Neural cell (in vitro differentiated cells): ENCODE results near the gene STK32B. TPM values are rescaled to one million over a fixed set of nuclear protein-coding genes. Genes with fewer than 3 reads are reported as not detected.
"Not testable (repeated sequence)": the region's sequence is repeated elsewhere in the genome, so short reads cannot be mapped to it uniquely, and the experiment has no call there.

Experiments used
- H2AFZ ChIP-seq: fragments of 200-600, 300-800 bp; sonication (generic), shearing (Covaris generic); 2 replicates; pipeline ENCODE4 v1.6.0; 2014; ENCODE audit warnings: low read depth, mild to moderate bottlenecking, antibody characterized with exemption, low read length, moderate library complexity
- H3F3A ChIP-seq: fragments of 200-600 bp; shearing (Covaris generic); 2 replicates; pipeline ENCODE4 v1.6.1; 2016; ENCODE audit warnings: mild to moderate bottlenecking, moderate library complexity, mixed read lengths, antibody characterized with exemption, low read length; ENCODE audit not compliant: insufficient read depth, poor library complexity, severe bottlenecking
- H3K27ac ChIP-seq: fragments of 200-600, 300-800 bp; sonication (generic), shearing (Covaris generic); 2 replicates; pipeline ENCODE4 v1.5.1; 2014; ENCODE audit warnings: mild to moderate bottlenecking, low read length, moderate library complexity
- H3K27me3 ChIP-seq: fragments of 300-800, 200-600 bp; sonication (generic), shearing (Covaris generic); 2 replicates; pipeline ENCODE4 v1.6.0; 2014; ENCODE audit warnings: mild to moderate bottlenecking, low read depth, low read length, moderate library complexity; ENCODE audit not compliant: insufficient read depth
- H3K36me3 ChIP-seq: fragments of 300-800, 200-600 bp; sonication (generic), shearing (Covaris generic); 2 replicates; pipeline ENCODE4 v1.5.1; 2014; ENCODE audit warnings: mild to moderate bottlenecking, antibody characterized with exemption, low read length, moderate library complexity; ENCODE audit not compliant: insufficient read depth
- H3K4me2 ChIP-seq: fragments of 300-800, 200-600 bp; sonication (generic), shearing (Covaris generic); 2 replicates; pipeline ENCODE4 v1.6.0; 2014; ENCODE audit warnings: mild to moderate bottlenecking, low read length
- H3K4me3 ChIP-seq: fragments of 300-800, 200-600 bp; sonication (generic), shearing (Covaris generic); 2 replicates; pipeline ENCODE4 v1.5.1; 2014; ENCODE audit warnings: mild to moderate bottlenecking, low read length, moderate library complexity
- H3K79me2 ChIP-seq: fragments of 200-600 bp; shearing (Covaris generic); replicated peaks from 2 replicates; pipeline ENCODE4 v1.6.0; 2014; ENCODE audit warnings: mild to moderate bottlenecking, low read length, moderate library complexity; ENCODE audit not compliant: insufficient read depth
- H3K9ac ChIP-seq: fragments of 300-800, 200-600 bp; sonication (generic), shearing (Covaris generic); 2 replicates; pipeline ENCODE4 v1.6.1; 2016; ENCODE audit warnings: mild to moderate bottlenecking, low read length, mixed read lengths
- H3K9me2 ChIP-seq: fragments of 200-600 bp; shearing (Covaris generic); 2 replicates; pipeline ENCODE4 v1.6.1; 2016; ENCODE audit warnings: mild to moderate bottlenecking, low read length, mixed read lengths; ENCODE audit not compliant: insufficient read depth
- H3K9me3 ChIP-seq: fragments of 200-600, 300-800 bp; sonication (generic), shearing (Covaris generic); 2 replicates; pipeline ENCODE4 v1.6.1; 2016; ENCODE audit warnings: mild to moderate bottlenecking, mixed run types, low read length, moderate library complexity, mixed read lengths
- H4K20me1 ChIP-seq: fragments of 200-600 bp; shearing (Covaris generic); 2 replicates; pipeline ENCODE4 v1.6.1; 2016; ENCODE audit warnings: mild to moderate bottlenecking, mixed run types; ENCODE audit not compliant: insufficient read depth
- CTCF ChIP-seq: fragments of 450-650 bp; IDR thresholded peaks from 2 replicates; pipeline ENCODE4 v1.5.1; 2014; ENCODE audit warnings: antibody characterized with exemption, mild to moderate bottlenecking, moderate library complexity; ENCODE audit not compliant: poor library complexity, severe bottlenecking
- EP300 ChIP-seq: fragments of 450-650 bp; conservative IDR thresholded peaks from 2 replicates; pipeline ENCODE4 v1.6.1; 2014; ENCODE audit warnings: antibody characterized with exemption, mild to moderate bottlenecking, moderate library complexity; ENCODE audit not compliant: poor library complexity, severe bottlenecking
- EZH2 ChIP-seq: fragments of 200-600, 300-800 bp; shearing (Covaris generic), sonication (generic); IDR thresholded peaks from 2 replicates; pipeline ENCODE4 v1.6.1; 2014; ENCODE audit warnings: antibody characterized with exemption, low read length, borderline replicate concordance, mild to moderate bottlenecking; ENCODE audit not compliant: insufficient read depth, poor library complexity, severe bottlenecking
- MXI1 ChIP-seq: fragments of 450-650 bp; conservative IDR thresholded peaks from 2 replicates; pipeline ENCODE4 v1.6.1; 2014; ENCODE audit warnings: antibody characterized with exemption, mild to moderate bottlenecking; ENCODE audit not compliant: poor library complexity, severe bottlenecking
- POLR2AphosphoS5 ChIP-seq: IDR thresholded peaks from 2 replicates; pipeline ENCODE4 v1.6.1; 2012
- RAD21 ChIP-seq: fragments of 450-650 bp; conservative IDR thresholded peaks from 2 replicates; pipeline ENCODE4 v1.6.1; 2014; ENCODE audit warnings: antibody characterized with exemption, mild to moderate bottlenecking, moderate library complexity
- SMC3 ChIP-seq: fragments of 450-650 bp; conservative IDR thresholded peaks from 2 replicates; pipeline ENCODE4 v1.6.1; 2014; ENCODE audit warnings: antibody characterized with exemption, mild to moderate bottlenecking, moderate library complexity; ENCODE audit not compliant: poor library complexity
- TAF1 ChIP-seq: IDR thresholded peaks from 2 replicates; pipeline ENCODE4 v1.6.1; 2012; ENCODE audit warnings: low read depth
- polyA plus RNA-seq: library from polyadenylated mRNA; depleted of rRNA; stranded (reverse); fragments of >200 nt; gene quantifications from 2 replicates; pipeline ENCODE4 v1.2.3, GENCODE V29; 2014
- TF ChIP-seq, protein P1 (sequence below): IDR thresholded peaks from 2 replicates; pipeline ENCODE4 v1.6.1; 2012; ENCODE audit warnings: borderline replicate concordance

The STK32B gene
- polyA plus RNA-seq, 1 donor from 2014 or later: 42.8 TPM

GRCh38 chr4:5284517-5284916 is 233.2 kb downstream of the STK32B start:
- Histone ChIP-seq H3K9me2 (no peaks in the 10 kb centered on the region), H3K36me3 (no peaks in the 10 kb centered on the region), H2AFZ (no peak overlapping the region), H3K9ac (no peak overlapping the region), H3F3A (no peaks in the 10 kb centered on the region), H3K27ac (no peak overlapping the region), H3K4me2 (no peak overlapping the region), H3K79me2 (no peaks in the 10 kb centered on the region), H4K20me1 (no peaks in the 10 kb centered on the region), H3K27me3 (no peaks in the 10 kb centered on the region), H3K4me3 (no peak overlapping the region), H3K9me3 (no peaks in the 10 kb centered on the region)
- TF ChIP-seq EP300 (no peak), RAD21 (no peak), SMC3 (no peak), MXI1 (no peak), POLR2AphosphoS5 (no peak), CTCF (no peak), EZH2 (no peak), TAF1 (no peak)
- TF ChIP-seq, protein P1, sequence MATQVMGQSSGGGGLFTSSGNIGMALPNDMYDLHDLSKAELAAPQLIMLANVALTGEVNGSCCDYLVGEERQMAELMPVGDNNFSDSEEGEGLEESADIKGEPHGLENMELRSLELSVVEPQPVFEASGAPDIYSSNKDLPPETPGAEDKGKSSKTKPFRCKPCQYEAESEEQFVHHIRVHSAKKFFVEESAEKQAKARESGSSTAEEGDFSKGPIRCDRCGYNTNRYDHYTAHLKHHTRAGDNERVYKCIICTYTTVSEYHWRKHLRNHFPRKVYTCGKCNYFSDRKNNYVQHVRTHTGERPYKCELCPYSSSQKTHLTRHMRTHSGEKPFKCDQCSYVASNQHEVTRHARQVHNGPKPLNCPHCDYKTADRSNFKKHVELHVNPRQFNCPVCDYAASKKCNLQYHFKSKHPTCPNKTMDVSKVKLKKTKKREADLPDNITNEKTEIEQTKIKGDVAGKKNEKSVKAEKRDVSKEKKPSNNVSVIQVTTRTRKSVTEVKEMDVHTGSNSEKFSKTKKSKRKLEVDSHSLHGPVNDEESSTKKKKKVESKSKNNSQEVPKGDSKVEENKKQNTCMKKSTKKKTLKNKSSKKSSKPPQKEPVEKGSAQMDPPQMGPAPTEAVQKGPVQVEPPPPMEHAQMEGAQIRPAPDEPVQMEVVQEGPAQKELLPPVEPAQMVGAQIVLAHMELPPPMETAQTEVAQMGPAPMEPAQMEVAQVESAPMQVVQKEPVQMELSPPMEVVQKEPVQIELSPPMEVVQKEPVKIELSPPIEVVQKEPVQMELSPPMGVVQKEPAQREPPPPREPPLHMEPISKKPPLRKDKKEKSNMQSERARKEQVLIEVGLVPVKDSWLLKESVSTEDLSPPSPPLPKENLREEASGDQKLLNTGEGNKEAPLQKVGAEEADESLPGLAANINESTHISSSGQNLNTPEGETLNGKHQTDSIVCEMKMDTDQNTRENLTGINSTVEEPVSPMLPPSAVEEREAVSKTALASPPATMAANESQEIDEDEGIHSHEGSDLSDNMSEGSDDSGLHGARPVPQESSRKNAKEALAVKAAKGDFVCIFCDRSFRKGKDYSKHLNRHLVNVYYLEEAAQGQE: no peak

GRCh38 chr4:5292101-5292500 is 240.8 kb downstream of the STK32B start:
- no peak for TF ChIP-seq RAD21
- TF ChIP-seq SMC3: no peak
- no peak for TF ChIP-seq TAF1
- Histone ChIP-seq H2AFZ (no peak overlapping the region), H4K20me1 (no peaks in the 10 kb centered on the region), H3K9me2 (no peaks in the 10 kb centered on the region), H3K4me3 (no peak overlapping the region), H3K36me3 (no peaks in the 10 kb centered on the region), H3K4me2 (no peak overlapping the region), H3K9ac (no peak overlapping the region), H3K27ac (no peak overlapping the region), H3K79me2 (no peaks in the 10 kb centered on the region), H3K27me3 (no peaks in the 10 kb centered on the region), H3K9me3 (no peaks in the 10 kb centered on the region), H3F3A (no peaks in the 10 kb centered on the region)

DNA sequence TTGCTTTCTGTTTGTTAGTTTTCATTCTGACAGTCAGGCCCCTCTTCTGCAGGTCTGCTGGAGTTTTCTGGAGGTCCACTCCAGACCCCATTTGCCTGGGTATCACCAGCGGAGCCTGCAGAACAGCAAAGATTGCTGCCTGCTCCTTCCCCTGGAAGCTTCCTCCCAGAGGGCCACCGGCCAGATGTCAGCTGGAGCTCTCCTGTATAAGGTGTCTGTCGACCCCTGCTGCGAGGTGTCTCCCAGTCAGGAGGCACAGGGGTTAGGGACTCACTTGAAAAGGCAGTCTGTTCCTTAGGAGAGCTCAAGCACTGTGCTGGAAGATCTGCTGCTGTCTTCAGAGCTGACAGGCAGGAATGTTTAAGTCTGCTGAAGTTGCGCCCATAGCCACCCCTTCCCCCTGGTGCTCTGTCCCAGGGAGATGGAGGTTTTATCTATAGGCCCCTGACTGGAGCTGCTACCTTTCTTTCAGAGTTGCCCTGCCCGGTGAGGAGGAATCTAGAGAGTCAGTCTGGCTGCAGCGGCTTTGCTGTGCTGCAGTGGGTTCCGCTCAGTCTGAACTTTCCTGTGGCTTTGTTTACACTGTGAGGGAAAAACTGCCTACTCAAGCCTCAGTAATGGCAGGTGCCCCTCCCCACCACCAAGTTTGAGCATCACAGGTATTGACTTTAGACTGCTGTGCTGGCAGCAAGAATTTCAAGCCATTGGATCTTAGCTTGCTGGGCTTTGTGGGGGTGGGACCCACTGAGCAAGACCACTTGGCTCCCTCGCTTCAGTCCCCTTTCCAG is 246.9 kb downstream of the STK32B start:
- not testable (repeated sequence) for H3F3A ChIP-seq, H3K9me2 ChIP-seq, H3K36me3 ChIP-seq, H3K9me3 ChIP-seq, H3K79me2 ChIP-seq, H2AFZ ChIP-seq, H3K27ac ChIP-seq, H4K20me1 ChIP-seq, H3K4me3 ChIP-seq, H3K27me3 ChIP-seq, H3K4me2 ChIP-seq, H3K9ac ChIP-seq
